GM12872 (cell line): ENCODE results near the gene COX5B.

Experiments used
- CTCF ChIP-seq: IDR thresholded peaks from 3 replicates; pipeline ENCODE4 v1.5.1; 2011; ENCODE audit warnings: low read depth, mild to moderate bottlenecking, low read length, moderate library complexity; ENCODE audit not compliant: insufficient read depth

The COX5B gene

GRCh38 chr2:97659256-97660043, 13.6 kb downstream of the COX5B start:
- no peak for TF ChIP-seq CTCF

GRCh38 chr2:97660044-97660774, 14.3 kb downstream of the COX5B start:
- TF ChIP-seq CTCF: no peak

- no peak for TF ChIP-seq CTCF
These were observed 15.0 kb downstream of the COX5B start for GRCh38 chr2:97660775-97661389.

- no peak for TF ChIP-seq CTCF
These were observed 16.1 kb downstream of the COX5B start for GRCh38 chr2:97661927-97662326.

- TF ChIP-seq CTCF: no peak
These were observed 16.6 kb downstream of the COX5B start for GRCh38 chr2:97662386-97662894.

- no peak for TF ChIP-seq CTCF
These were observed 17.2 kb downstream of the COX5B start for GRCh38 chr2:97662895-97663625.

GRCh38 chr2:97663626-97663961, 17.7 kb downstream of the COX5B start:
- TF ChIP-seq CTCF: no peak
